H9 (cell line): ENCODE results near the gene OBI1. TPM values are rescaled to one million over a fixed set of nuclear protein-coding genes. Genes with fewer than 3 reads are reported as not detected.
A peak's percentile ranks its signal among the peaks of the same experiment; 100 is the strongest.

Experiments used
- DNase-seq: peaks from one replicate; pipeline ENCODE4 v3.0.0-alpha.2; 2017
- H2AFZ ChIP-seq: one replicate; pipeline ENCODE4 v1.6.1; 2013; ENCODE audit warnings: mild to moderate bottlenecking, low read length, control low read depth, moderate library complexity
- H2AK5ac ChIP-seq: 2 replicates; pipeline ENCODE4 v1.6.1; 2013; ENCODE audit warnings: low read length, control low read depth, mixed read lengths; ENCODE audit not compliant: insufficient read length
- H2BK120ac ChIP-seq: one replicate; pipeline ENCODE4 v1.6.1; 2013; ENCODE audit warnings: low read depth, mild to moderate bottlenecking, low read length, control low read depth, inconsistent platforms; ENCODE audit not compliant: poor library complexity, severe bottlenecking
- H2BK12ac ChIP-seq: 2 replicates; pipeline ENCODE4 v1.6.1; 2013; ENCODE audit warnings: low read length, control low read depth, mixed read lengths, low read depth; ENCODE audit not compliant: insufficient read length
- H2BK15ac ChIP-seq: 2 replicates; pipeline ENCODE4 v1.6.1; 2013; ENCODE audit warnings: low read depth, low read length, control low read depth
- H2BK20ac ChIP-seq: one replicate; pipeline ENCODE4 v1.6.1; 2013; ENCODE audit warnings: low read depth, mild to moderate bottlenecking, low read length, control low read depth, inconsistent platforms; ENCODE audit not compliant: poor library complexity, severe bottlenecking
- H2BK5ac ChIP-seq: 2 replicates; pipeline ENCODE4 v1.6.1; 2013; ENCODE audit warnings: low read length, control low read depth, mixed read lengths; ENCODE audit not compliant: insufficient read length
- H3K14ac ChIP-seq: 2 replicates; pipeline ENCODE4 v1.6.1; 2013; ENCODE audit warnings: low read length, control low read depth; ENCODE audit not compliant: insufficient read depth
- H3K18ac ChIP-seq: 2 replicates; pipeline ENCODE4 v1.6.1; 2013; ENCODE audit warnings: low read depth, mild to moderate bottlenecking, mixed read lengths, low read length, control low read depth; ENCODE audit not compliant: insufficient read length
- H3K23ac ChIP-seq: 2 replicates; pipeline ENCODE4 v1.6.1; 2013; ENCODE audit warnings: low read length, control low read depth, mixed read lengths, low read depth; ENCODE audit not compliant: insufficient read length
- H3K23me2 ChIP-seq: 2 replicates; pipeline ENCODE4 v1.6.1; 2013; ENCODE audit warnings: low read depth, mild to moderate bottlenecking, mixed read lengths, low read length, control low read depth; ENCODE audit not compliant: insufficient read length, poor library complexity, severe bottlenecking
- H3K27ac ChIP-seq: 2 replicates; pipeline ENCODE4 v1.5.1; 2013; ENCODE audit warnings: low read length, control low read depth, mixed read lengths, low read depth; ENCODE audit not compliant: insufficient read length
- H3K27me3 ChIP-seq: 2 replicates; pipeline ENCODE4 v1.6.1; 2013; ENCODE audit warnings: low read length, control low read depth, inconsistent platforms; ENCODE audit not compliant: insufficient read depth
- H3K4ac ChIP-seq: 2 replicates; pipeline ENCODE4 v1.6.1; 2013; ENCODE audit warnings: low read depth, mild to moderate bottlenecking, control low read depth, inconsistent platforms, low read length, moderate library complexity
- H3K4me1 ChIP-seq: 2 replicates; pipeline ENCODE4 v1.6.1; 2013; ENCODE audit warnings: low read length, control low read depth, inconsistent platforms; ENCODE audit not compliant: insufficient read depth
- H3K4me2 ChIP-seq: 2 replicates; pipeline ENCODE4 v1.6.1; 2013; ENCODE audit warnings: low read length, control low read depth, mixed read lengths; ENCODE audit not compliant: insufficient read length, insufficient read depth
- H3K56ac ChIP-seq: 2 replicates; pipeline ENCODE4 v1.6.1; 2013; ENCODE audit warnings: low read depth, mild to moderate bottlenecking, mixed read lengths, low read length, control low read depth; ENCODE audit not compliant: insufficient read length
- H3K79me1 ChIP-seq: 2 replicates; pipeline ENCODE4 v1.6.1; 2013; ENCODE audit warnings: low read depth, mild to moderate bottlenecking, moderate library complexity, low read length, control low read depth, inconsistent platforms; ENCODE audit not compliant: insufficient read depth, poor library complexity, severe bottlenecking
- H3K79me2 ChIP-seq: 2 replicates; pipeline ENCODE4 v1.6.1; 2013; ENCODE audit warnings: low read length, control low read depth, inconsistent platforms; ENCODE audit not compliant: insufficient read depth
- H3K9ac ChIP-seq: 2 replicates; pipeline ENCODE4 v1.6.1; 2013; ENCODE audit warnings: low read length, control low read depth, mixed read lengths; ENCODE audit not compliant: insufficient read length; ENCODE audit errors: extremely low read depth
- H3K9me3 ChIP-seq: one replicate; pipeline ENCODE4 v1.6.1; 2013; ENCODE audit warnings: low read depth, low read length, inconsistent platforms; ENCODE audit not compliant: control insufficient read depth
- H3T11ph ChIP-seq: one replicate; pipeline ENCODE4 v1.6.1; 2013; ENCODE audit warnings: mild to moderate bottlenecking, low read length, control low read depth, inconsistent platforms
- H4K20me1 ChIP-seq: one replicate; pipeline ENCODE4 v1.6.1; 2013; ENCODE audit not compliant: control insufficient read depth, insufficient read length, insufficient read depth
- H4K5ac ChIP-seq: 2 replicates; pipeline ENCODE4 v1.6.1; 2013; ENCODE audit warnings: low read depth, mild to moderate bottlenecking, mixed read lengths, low read length, control low read depth; ENCODE audit not compliant: insufficient read length
- H4K8ac ChIP-seq: replicated peaks from 2 replicates; pipeline ENCODE4 v1.6.1; 2013; ENCODE audit warnings: low read length, control low read depth, mixed read lengths, low read depth; ENCODE audit not compliant: insufficient read length
- H4K91ac ChIP-seq: 2 replicates; pipeline ENCODE4 v1.6.1; 2013; ENCODE audit warnings: low read depth, mild to moderate bottlenecking, moderate library complexity, mixed read lengths, low read length, control low read depth; ENCODE audit not compliant: insufficient read length
- H3K27ac Mint-ChIP-seq, 3 experiments: 2 replicates in 2 of 3; 3 replicates in 1 of 3; pipeline ENCODE4 v1.8.0; 2020 to 2021; ENCODE audit warnings: mixed read lengths in 3 of 3, mild to moderate bottlenecking in 1 of 3, moderate library complexity in 1 of 3
- H3K27me3 Mint-ChIP-seq: 2 replicates; pipeline ENCODE4 v1.8.0; 2021; ENCODE audit warnings: low read depth, mild to moderate bottlenecking, moderate library complexity, mixed read lengths
- H3K36me3 Mint-ChIP-seq, 3 experiments: 2 replicates in 2 of 3; 3 replicates in 1 of 3; pipeline ENCODE4 v1.8.0; 2020 to 2021; ENCODE audit warnings: low read depth in 3 of 3, mixed read lengths in 3 of 3; ENCODE audit not compliant: insufficient read depth in 1 of 3
- H3K4me1 Mint-ChIP-seq, 2 experiments: 2 replicates each; pipeline ENCODE4 v1.8.0; 2020; ENCODE audit warnings: mixed read lengths in 2 of 2
- H3K4me3 Mint-ChIP-seq, 2 experiments: 2 replicates in 1 of 2; 3 replicates in 1 of 2; pipeline ENCODE4 v1.8.0; 2020 to 2021; ENCODE audit warnings: mild to moderate bottlenecking in 2 of 2, mixed read lengths in 2 of 2, moderate library complexity in 1 of 2
- H3K9me3 Mint-ChIP-seq, 2 experiments: 2 replicates in 1 of 2; 3 replicates in 1 of 2; pipeline ENCODE4 v1.8.0; 2020; ENCODE audit warnings: mild to moderate bottlenecking in 2 of 2, mixed read lengths in 2 of 2, moderate library complexity in 1 of 2
- CTCF ChIP-seq: fragments of 200-600 bp; sonication (generic); conservative IDR thresholded peaks from 3 replicates; pipeline ENCODE4 v1.8.0; 2021; ENCODE audit warnings: antibody characterized with exemption, mild to moderate bottlenecking
- WGBS: extraction: QIAGEN DNeasy Blood & Tissue Kit; methylation state at CpG from one replicate; pipeline ENCODE4 v1.1.7; 2013; ENCODE audit warnings: missing lambda C conversion rate, low lambda C conversion rate, mixed read lengths; ENCODE audit not compliant: insufficient read length; ENCODE audit errors: extremely low coverage; 5-methylcytosine and 5-hydroxymethylcytosine counted together
- total RNA-seq: library from RNA; stranded (reverse); gene quantifications from 2 replicates; pipeline ENCODE4 v1.2.1, GENCODE V29; 2021

The OBI1 gene
- total RNA-seq, 1 experiment from 2014 or later = 24.4 TPM

GRCh38 chr13:78596399-78596735, 62.6 kb downstream of the OBI1 start:
- H3K4me3 Mint-ChIP-seq = peak overlapping the region; percentile 51 to 78
- peaks cover 100% of the 10 kb centered on the region for H3K27me3 Mint-ChIP-seq
- WGBS = no CpG with 5 or more reads among the region's 22 CpGs

More at GRCh38 chr13:78596399-78596735, 62.6 kb downstream of the OBI1 start:
- Histone ChIP-seq H2BK20ac (no peak overlapping the region), H3K27ac (no peak overlapping the region), H3K4ac (no peak overlapping the region), H3K27me3 (peaks cover 79% of the 10 kb centered on the region), H3K4me1 (no peaks in the 10 kb centered on the region), H3K23me2 (peaks cover 16% of the 10 kb centered on the region), H3K79me1 (no peaks in the 10 kb centered on the region), H3K23ac (no peak overlapping the region), H3K18ac (no peak overlapping the region), H3K9ac (no peak overlapping the region), H2BK120ac (no peak overlapping the region), H4K20me1 (no peaks in the 10 kb centered on the region), H3T11ph (no peak overlapping the region), H2BK5ac (no peak overlapping the region), H3K4me2 (peak overlapping the region; percentile 62), H2AFZ (no peak overlapping the region), H4K8ac (no peak overlapping the region), H3K56ac (no peak overlapping the region), H2BK12ac (no peak overlapping the region), H4K5ac (no peak overlapping the region), H2BK15ac (no peak overlapping the region), H3K14ac (no peak overlapping the region), H3K9me3 (no peaks in the 10 kb centered on the region), H2AK5ac (no peak overlapping the region), H4K91ac (no peak overlapping the region), H3K79me2 (no peaks in the 10 kb centered on the region)
- 0 out of 3 replicates have a peak, but pooled peaks have one; percentile 16 for TF ChIP-seq CTCF
- Mint-ChIP-seq H3K36me3 (peaks cover 0 to 2% (median 0%) of the 10 kb centered on the region in 3 experiments; a peak in 3 of 7 replicates), H3K4me1 (peaks cover 21 to 52% of the 10 kb centered on the region in 2 experiments), H3K9me3 (peaks cover 2 to 22% of the 10 kb centered on the region in 2 experiments; a peak in 3 of 5 replicates), H3K27ac (no peak overlapping the region)
- no peak for DNase-seq
